ENCODE data around the gene INSRR.

Gene INSRR

GRCh38 chr1:156836892-156837291 lies 22.0 kb downstream of the INSRR start:
- DNase-seq (ENCODE audit: low read depth, low spot score), result no peak
- no peak overlapping the region for H3K27ac ChIP-seq

DNA sequence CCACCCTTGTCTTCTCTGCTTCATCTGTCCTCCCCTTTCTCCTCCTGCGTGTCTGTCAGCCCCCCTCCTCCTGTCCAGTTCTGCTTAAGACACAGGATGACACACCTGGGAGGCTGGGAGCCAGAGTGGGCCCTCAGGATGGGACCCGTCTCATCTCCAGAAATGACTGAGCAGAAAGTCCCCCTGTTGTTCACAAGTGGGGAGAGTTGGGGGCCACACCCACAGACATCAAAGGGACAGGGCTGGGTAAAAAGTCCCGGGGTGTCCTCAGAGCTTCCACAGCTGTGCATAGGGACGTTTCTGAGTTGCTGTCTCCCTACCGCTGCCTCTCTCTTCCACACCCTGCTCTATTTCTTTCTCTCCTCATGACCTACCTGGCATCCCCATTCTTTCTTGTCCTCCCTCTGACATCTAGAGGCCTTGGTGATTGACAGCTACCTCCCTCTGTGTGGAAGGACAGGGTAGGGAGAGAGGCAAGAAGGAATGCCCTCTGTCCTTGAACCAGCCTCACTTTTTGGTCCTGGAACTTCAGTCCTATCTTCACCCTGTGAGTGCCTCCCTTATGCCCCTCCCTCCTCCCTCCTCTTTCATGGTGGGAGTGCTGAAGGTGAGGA lies 22.8 kb downstream of the INSRR start:
- no peak for DNase-seq (ENCODE audit: low read depth, low spot score)
- H3K27ac ChIP-seq, result no peak overlapping the region

DNA sequence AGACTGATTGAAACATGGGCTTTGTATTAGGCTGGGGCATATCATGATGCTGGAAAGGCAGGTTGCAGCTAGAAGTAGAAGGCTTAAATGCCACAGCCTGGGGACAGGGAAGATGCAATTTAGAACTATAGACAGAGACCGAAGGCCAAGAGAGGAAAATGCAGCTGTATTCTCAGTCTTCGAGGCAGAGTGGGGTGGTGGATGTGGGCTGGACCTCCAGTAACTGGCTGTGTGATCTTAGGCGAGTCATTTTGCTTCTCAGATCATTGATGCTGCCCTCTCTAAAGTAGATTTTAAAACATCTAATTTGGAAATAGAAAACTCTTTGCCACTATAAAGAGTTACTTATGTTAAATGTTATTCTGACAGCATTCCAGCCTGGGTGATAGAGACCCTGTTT lies 24.6 kb downstream of the INSRR start:
- H3K27ac ChIP-seq, result no peak overlapping the region
- no peak for DNase-seq (ENCODE audit: low read depth, low spot score)

GRCh38 chr1:156833603-156834002 lies 25.3 kb downstream of the INSRR start:
- no peak overlapping the region for H3K27ac ChIP-seq
- no peak for DNase-seq (ENCODE audit: low read depth, low spot score)

- no peak overlapping the region for H3K27ac ChIP-seq
- DNase-seq (ENCODE audit: low read depth, low spot score), result no peak
These were observed 26.5 kb downstream of the INSRR start for GRCh38 chr1:156832434-156832833.

GRCh38 chr1:156828400-156829124 lies 30.4 kb downstream of the INSRR start:
- H3K27ac ChIP-seq, result no peak overlapping the region
- DNase-seq (ENCODE audit: low read depth, low spot score), result no peak

DNA sequence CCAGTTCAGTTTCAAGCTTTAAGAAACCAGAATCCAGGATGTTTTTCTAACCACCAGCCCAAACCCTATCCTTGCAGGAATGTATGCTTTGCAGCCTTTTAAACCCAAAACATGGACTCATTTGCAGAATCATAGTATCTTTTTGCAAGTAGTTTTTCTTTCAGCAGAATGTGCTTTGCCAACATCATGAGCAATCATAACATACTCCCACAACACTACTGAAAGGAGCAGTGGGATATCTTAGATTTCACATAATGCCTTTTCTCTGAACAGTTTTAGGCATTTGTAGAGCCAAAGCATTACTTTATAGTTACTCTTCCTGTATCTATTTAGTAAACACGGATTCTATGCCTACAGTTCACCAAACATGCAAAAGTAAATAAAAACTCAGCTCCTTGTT lies 32.3 kb downstream of the INSRR start:
- no peak overlapping the region for H3K27ac ChIP-seq
- DNase-seq (ENCODE audit: low read depth, low spot score), result no peak

DNA sequence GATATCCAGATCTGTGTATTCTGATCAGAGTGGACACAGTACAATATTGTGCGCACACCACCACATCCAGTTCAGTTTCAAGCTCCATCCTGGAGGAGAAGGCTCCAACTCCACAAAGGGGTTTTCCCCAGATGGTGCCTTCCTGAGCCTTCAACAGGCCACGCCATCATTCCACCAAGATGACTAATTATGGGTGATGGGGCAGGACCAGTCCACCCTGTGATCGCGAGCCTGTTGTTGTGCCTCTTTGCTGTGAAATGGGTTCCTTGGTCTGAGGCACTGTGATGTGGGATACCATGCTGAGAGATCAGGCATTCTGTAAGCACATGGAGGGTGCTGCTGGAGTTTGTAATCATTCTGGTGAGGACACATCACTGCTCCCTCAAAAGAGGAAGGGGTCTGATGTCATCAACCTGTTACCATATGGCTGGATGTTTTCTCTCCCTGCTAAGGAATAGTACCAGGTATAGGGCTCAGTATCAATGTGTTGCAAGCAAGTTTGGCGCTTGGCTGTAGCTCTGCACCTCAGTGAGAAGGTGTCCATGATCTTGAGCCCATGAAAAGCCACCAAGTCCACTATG lies 35.6 kb downstream of the INSRR start:
- no peak for DNase-seq (ENCODE audit: low read depth, low spot score)
- no peak overlapping the region for H3K27ac ChIP-seq

- no peak overlapping the region for H3K27ac ChIP-seq
- no peak for DNase-seq (ENCODE audit: low read depth, low spot score)
These were observed 36.2 kb downstream of the INSRR start for GRCh38 chr1:156822680-156823079.

DNA sequence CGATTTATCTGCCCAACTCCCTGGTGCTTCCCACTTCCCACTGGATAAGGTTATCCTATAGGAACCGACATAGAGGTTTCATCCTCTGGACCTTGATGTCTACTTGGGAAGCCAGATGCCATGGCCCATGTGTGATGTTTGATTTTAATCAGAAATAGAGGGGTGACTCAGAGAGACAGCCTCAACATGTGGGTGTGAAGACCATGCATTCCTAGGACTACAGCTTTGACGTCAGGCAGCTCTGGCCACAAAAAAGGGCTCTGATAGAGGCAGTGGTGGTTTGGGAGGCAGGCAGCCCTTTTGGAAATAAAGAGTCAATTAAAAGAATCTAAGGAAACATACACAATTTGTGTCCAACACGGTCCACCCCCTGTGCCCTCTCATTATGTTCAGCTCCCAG lies 37.1 kb downstream of the INSRR start:
- no peak overlapping the region for H3K27ac ChIP-seq
- DNase-seq (ENCODE audit: low read depth, low spot score), result no peak

GRCh38 chr1:156816561-156817328 lies 42.2 kb downstream of the INSRR start, which contains the start of gene SH2D2A:
Gene SH2D2A, minus strand, starts transcription at chr1:156816848. Its CDS starts 140 bp downstream, at chr1:156816708.
- peak within 1 kb of the TSS; percentile 55 for H3K27ac ChIP-seq
- DNase-seq (ENCODE audit: low read depth, low spot score), result no peak

- peak overlapping the region; percentile 55 for H3K27ac ChIP-seq
- DNase-seq (ENCODE audit: low read depth, low spot score), result no peak
These were observed 42.9 kb downstream of the INSRR start for GRCh38 chr1:156815961-156816422.

DNA sequence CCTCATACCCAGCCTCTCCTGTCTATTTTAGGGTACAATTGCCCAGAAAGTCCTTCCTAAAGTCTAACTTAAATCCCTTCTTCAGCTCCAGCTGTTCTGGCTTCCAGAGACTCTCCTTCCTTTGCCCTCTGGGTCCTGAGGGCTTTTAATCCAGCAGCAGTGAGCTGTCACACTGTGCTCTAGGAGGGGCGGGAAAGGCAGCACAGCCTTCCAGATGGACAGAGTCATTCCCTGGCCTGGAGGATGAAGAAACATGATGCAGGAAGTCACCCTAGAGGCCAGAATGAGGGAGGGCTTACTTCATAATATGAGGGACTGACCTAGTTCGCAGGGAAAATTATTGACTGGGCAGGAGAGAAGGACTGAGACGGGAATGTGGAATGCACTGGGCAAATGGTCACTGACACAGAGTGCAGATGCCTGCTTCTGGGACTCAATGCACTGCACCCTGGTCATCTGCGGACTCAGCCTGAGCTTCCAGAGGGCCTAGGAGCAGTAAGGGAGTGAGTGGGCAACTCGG lies 43.5 kb downstream of the INSRR start:
- H3K27ac ChIP-seq, result peak overlapping the region; percentile 55
- no peak for DNase-seq (ENCODE audit: low read depth, low spot score)

GRCh38 chr1:156814571-156815260 lies 44.2 kb downstream of the INSRR start:
- peak overlapping the region; percentile 55 for H3K27ac ChIP-seq
- no peak for DNase-seq (ENCODE audit: low read depth, low spot score)

DNA sequence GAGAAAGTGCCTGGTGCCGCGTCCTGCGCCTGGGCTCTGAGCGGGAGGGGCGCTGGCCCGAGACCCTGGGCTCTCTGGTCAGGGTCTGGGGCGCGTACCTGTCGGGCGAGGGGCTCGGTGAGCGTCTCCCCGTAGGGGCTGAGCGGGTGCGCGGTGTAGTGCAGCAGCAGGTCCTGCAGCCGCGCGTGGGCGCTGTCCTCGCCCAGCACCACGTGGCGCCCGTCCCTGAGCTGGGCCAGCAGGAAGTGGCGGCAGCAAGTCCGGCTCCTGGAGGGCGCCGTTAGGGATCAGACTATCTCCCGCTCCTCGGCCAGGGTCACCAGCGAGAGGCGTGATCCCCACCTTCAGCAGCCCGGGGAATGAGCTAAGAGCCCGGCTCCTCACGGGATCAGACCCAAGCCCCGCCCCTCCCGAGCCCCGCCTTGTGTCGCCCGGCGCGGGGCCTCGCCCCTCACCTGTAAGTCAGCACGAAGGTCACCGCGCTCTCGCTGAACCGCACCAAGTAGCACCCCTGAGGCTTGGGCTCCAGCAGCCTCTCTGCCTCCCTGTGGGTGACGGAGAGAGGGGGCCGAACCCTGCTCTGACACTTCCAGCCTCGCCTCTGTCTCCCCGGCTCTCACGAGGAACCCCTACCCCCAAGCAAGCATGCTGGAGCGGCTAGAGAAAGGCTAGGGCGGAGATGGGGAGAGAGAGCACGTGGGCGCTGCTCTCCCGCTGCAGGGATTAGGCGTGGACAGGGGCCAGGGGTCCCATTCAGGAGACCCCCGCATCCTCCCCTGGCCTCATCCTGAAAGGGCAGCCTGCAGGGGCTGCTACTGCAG lies 45.0 kb downstream of the INSRR start:
- no peak for DNase-seq (ENCODE audit: low read depth, low spot score)
- peak overlapping the region; percentile 55 for H3K27ac ChIP-seq

- H3K27ac ChIP-seq, result no peak overlapping the region
- DNase-seq (ENCODE audit: low read depth, low spot score), result no peak
These were observed 45.6 kb downstream of the INSRR start for GRCh38 chr1:156813298-156813697.

DNA sequence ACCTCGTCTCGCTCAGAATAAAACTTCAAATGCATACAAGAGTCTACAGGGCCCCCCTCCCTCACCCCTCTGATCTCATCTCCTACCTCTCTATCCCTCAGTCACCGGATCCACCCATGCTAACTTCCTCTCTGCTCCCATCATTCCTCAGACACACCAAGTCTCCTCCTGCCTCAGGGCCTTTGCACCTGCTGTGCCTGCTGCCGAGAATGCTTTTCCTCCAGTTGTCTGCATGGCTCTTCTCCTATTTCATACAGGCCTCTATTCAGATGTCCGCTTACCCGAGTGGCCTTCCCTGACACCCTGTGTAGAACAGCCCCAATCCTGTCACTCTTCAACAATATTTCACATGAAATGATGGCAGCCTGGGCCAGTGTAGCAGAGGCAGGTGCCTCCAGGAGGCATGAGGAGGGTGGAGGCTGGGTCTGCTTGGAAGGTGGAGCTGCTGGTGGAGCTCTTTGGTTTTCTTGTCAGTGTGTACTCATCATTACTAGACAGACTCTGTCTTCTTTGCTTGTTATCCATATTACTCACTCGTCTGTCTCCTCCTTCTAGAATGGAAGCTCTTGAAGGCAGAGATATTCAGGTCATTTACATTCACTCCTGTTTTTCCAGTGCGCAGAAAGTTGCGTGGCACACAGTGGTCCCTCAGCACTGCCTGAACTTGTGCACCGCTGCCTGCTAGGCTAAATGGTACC lies 46.5 kb downstream of the INSRR start:
- no peak overlapping the region for H3K27ac ChIP-seq
- no peak for DNase-seq (ENCODE audit: low read depth, low spot score)

DNA sequence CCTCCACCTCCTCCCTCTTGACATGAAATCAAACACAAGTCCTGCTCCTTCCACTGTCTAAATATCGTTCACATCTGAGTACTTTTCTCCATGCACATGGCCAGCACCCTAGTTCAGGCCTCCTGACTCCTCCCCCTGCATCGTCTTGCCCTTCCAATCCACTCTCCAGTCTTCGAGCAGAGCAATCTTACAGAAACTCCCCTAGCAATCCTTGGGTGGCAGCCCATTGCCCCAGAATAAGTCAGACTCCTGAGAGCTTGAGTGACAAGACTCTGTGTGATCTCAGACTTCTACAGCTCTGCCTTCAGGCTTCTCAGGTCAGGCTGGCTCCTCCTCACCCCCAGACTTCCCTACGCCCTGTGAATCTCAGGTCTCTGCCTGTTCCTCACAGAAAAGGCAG lies 47.7 kb downstream of the INSRR start:
- no peak overlapping the region for H3K27ac ChIP-seq
- no peak for DNase-seq (ENCODE audit: low read depth, low spot score)
